GM19324 (cell line): ENCODE data around the gene XIAP.
A peak's percentile ranks its signal among the peaks of the same experiment; 100 is the strongest.
"Not testable (repeated sequence)": the region's sequence is repeated elsewhere in the genome, so short reads cannot be mapped to it uniquely, and the experiment has no call there.

Source experiments
- ATAC-seq: cut with Tn5 transposase; IDR thresholded peaks from one replicate; pipeline ENCODE4 v1.9.1; 2021; ENCODE audit warnings: mild to moderate bottlenecking, moderate library complexity; ENCODE audit not compliant: unreplicated experiment, low FRiP score

The XIAP gene

DNA sequence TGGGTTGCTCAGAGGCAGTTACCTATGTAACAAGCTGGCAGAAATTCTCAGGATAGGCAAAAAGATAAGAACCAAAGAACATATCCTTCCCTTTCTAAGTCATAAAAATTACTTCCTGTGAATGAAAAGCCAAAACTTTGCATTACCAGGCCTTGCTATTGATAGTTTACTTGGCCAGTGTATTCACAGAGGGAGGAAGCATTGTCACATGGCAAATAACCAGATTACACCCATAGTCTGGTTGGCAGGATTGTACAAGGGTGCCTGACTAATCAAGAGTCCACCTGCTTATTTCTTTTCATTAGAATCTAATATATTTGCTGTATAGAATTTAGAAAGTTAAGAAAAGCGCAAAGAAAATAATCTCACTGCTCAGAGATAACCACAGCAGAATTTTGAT, 14.1 kb downstream of the XIAP start:
- ATAC-seq: no peak

DNA sequence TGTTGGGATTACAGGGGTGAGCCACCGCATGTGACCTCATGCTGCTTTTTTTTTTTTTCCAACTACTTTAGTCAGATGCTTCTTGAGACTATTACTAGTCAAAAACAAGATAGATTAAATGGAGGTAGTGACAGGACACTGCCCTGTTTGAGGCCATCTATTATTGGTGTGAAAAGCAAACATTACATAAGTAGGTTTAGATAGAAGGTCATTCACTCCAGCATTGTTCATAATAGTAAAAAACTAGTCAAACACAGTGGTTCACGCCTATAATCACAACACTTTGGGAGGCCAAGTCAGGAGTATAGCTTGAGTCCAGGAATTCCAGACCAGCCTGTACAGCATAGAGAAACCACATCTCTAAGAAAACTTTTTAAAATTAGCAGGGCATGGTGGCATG, 16.3 kb downstream of the XIAP start:
- no peak for ATAC-seq

DNA sequence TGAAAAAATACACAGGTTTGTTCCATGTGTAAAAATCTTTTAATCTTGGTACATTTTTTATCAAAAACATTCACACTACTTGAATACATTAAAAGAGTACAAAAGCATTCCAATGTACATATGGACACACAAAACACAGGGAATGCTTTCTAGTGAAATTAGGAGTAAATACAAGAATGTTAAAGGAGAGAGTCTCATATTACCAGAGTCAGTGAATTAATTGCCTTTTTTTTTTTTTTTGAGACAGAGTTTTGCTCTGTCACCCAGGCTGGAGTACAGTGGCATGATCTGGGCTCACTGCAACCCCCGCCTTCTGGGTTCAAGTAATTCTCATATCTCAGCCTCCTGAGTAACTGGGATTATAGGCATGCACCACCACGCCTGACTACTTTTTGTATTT, 17.0 kb downstream of the XIAP start:
- ATAC-seq: no peak

DNA sequence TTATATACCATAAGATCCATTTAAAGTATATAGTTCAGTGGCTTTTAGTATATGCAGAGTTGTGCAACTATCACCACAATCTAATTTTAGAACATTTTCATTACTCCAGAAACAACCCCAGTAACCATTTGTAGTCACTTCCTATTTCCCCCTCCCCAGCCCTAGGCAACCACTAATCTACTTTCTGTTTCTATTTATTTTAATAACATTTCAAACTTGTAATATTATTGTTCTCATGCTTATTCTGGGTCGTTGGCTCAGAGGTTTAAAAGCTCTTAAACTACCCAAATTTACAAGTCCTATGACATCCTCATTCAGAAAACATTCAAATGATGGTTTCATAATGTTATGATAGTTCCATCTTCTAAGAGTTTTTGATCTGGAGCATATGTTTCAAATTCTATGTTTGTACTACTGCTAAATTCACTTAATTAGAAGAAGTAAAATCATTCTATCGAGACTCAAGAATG, 18.4 kb downstream of the XIAP start:
- ATAC-seq: peak; percentile 59

DNA sequence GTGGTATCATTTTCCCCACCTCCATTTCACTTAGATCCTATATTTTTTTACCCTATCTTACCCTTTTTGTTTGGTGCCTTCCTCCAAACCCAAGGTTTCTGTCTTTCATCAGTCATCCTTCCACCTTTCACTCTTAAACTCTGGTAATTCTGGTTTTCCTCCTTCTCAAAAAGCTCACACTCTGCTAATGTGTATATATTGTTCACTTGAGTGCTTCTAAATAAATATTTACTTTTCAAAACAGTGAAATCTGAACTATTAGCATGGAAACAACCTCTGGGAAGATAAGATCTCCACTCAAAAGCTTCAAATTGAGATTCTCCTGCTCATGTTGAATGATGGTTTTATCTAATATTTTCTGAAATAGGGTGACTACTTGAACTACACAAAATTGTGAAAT, 21.5 kb downstream of the XIAP start:
- ATAC-seq: no peak

DNA sequence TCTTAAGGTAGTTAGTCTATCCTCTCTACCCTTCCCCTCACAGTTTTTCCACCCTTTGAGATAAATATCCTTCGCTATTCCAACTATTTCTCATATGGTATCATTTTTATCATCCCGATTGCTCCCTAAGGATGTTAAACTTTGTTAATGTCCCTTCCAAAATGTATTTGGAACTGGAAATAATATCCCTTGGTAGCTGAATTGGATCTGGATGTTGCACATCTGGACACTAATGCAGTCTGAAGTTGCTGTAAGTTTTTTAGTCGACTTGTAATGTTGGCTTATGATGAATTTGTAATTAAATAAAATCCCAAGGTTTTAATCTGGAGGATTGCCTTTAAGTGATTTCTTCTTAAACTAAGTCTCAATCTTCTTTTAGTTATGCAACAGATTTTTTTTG, 22.5 kb downstream of the XIAP start:
- ATAC-seq: no peak

- no peak for ATAC-seq
Observed at GRCh38 chrX:123884809-123885408, 25.1 kb downstream of the XIAP start.

DNA sequence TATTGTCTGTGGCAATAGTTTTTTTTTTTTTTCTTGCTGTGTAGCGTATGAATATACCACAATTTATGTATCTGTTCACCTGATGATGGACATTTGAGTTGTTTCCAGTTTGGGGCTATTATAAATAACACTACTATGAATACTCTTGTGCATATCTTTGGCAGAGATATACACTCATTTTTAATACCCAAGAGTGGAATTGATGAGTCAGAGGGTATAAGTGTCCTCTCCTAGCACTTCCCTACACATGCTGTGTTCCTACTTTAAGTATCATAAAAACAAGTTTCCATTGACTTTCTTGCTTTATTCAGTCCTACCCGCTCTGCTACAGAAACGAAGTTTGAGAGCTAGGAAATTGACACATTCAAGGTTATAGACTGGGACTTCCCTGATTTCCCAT, 39.8 kb downstream of the XIAP start:
- no peak for ATAC-seq

DNA sequence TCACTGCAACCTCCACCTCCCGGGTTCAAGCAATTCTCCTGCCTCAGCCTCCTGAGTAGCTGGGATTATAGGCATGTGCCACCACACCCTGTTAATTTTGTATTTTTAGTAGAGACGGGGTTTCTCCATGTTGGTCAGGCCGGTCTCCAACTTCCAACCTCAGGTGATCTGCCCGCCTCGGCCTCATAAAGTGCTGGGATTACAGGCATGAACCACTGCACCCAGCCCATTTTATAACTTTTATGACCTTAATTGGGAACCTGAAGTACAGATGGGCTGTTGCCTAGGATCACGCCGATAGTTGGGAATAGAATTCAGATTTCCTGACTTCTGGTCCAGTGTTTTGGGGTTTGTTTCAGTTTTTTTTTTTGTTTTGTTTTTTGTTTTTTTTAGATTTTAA, 43.4 kb downstream of the XIAP start:
- not testable (repeated sequence) for ATAC-seq

- no peak for ATAC-seq
Observed at GRCh38 chrX:123905332-123905731, 45.5 kb downstream of the XIAP start.

DNA sequence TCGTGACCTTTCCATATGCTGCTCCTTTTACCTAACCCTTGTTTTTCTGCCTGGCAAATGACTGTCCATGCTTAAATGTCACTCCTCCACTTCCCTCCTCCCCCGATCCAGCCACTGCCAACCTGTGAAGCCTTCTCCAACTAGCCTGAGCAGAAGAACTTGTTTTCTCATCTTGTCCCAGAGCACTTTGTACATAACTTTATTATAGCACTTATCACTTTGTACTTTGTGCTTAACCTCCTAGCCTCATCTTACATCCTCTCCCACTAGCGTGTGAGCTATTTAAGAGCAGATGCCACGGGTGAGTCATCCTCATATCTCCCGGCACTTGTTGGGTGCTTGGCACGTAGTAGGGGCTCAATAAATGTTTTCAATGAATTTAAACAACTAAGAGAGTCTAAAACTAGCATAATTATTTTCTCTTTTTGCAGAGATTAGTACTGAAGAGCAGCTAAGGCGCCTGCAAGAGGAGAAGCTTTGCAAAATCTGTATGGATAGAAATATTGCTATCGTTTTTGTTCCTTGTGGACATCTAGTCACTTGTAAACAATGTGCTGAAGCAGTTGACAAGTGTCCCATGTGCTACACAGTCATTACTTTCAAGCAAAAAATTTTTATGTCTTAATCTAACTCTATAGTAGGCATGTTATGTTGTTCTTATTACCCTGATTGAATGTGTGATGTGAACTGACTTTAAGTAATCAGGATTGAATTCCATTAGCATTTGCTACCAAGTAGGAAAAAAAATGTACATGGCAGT, 46.9 kb downstream of the XIAP start:
- ATAC-seq: no peak

- ATAC-seq: no peak
Observed at GRCh38 chrX:123909523-123909922, 49.7 kb downstream of the XIAP start.

GRCh38 chrX:123917069-123917468, 57.2 kb downstream of the XIAP start:
- no peak for ATAC-seq

DNA sequence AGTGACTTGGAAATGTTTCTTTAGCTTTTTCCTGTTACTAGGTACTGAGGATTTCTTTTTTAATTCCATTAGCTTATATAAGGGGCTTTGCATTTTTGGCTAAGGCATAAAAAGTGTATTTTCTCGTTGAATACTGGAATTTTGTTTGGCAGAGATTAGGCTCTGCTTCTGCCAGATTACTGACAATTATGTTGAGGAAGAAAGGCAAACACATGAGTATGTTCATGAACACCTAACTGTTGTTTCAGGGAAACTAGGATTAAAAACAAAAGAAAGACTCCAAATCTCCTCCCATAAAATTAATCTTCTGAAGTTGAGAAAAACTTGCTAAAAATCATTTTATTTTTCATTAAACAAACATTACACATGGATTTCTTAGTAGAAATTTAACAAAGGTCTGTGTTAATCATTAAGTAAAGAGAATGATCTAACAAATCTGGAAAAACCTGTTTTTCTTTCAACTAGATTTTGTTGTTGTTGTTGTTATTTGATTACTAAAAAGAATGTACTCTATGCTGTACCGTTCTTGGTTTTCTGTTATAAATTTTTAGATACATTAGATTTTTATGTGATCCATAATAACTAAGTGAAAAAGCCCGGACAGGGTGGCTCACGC, 58.4 kb downstream of the XIAP start:
- no peak for ATAC-seq

DNA sequence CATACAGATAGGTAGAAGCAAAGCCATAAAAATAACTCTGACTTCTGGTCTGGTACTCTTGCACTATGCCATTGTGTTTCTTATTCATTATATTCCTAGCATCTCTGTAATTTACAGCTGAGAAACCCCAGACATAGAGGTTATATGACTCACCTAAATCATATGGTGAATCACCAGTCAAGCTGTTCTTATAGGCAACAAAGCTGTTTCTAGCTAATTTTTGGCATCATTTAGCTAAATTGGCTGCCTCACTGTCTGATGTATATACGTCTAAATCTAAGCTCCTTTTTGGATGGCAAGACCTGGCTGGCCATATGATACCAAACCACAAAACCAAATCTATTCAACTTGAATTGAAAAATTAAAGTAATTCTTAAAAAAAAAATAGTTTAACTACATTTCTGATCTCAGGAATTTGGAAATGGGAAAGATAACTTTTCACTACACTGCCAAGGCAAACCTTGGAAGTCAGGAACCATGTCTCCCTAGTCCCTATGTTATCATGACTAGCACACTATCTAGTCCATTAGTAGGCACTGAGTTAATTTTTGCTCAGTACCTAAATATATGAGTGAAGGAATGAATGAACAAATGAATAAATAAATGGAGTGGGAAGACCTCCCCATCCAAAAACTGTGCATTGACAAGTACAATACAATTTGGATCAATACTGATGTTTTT, 60.4 kb downstream of the XIAP start:
- ATAC-seq: no peak

DNA sequence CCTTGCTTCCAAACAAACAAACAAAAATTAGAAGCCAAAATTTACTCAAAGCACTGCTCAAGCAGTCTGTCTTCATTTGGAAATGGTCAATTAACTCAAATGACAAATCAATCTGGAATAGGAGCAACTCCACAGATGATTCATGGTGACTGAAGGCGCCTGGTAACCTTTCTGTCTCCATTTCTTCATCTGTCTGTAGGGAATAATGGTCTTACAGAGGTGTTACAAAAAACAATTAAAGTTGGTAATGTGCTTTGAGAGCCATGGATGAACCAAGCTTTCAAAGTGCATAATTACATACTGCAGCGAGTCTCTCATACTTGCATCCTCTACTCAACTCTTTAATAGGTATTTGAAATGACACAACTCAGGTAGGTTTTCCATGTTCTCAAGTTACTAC, 63.4 kb downstream of the XIAP start:
- no peak for ATAC-seq

DNA sequence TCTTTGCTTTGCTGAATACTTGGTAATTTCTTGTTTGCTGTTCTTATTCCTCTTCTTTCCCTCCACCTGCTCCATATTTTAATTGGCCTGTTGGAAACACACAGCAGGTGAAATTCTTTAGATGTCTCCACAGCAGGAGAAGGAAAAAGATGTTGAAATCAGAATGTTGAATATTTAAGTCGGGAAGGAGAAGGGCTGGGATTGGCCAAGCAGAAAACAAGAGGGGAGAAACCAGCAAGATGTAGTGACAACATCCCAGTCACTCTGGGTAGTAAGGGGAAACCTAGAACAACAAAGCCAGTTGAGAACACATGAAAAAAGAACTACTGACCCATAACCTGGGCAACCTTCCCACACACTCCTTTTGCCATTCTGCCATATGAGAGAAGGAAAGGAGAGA, 64.3 kb downstream of the XIAP start:
- ATAC-seq: no peak

DNA sequence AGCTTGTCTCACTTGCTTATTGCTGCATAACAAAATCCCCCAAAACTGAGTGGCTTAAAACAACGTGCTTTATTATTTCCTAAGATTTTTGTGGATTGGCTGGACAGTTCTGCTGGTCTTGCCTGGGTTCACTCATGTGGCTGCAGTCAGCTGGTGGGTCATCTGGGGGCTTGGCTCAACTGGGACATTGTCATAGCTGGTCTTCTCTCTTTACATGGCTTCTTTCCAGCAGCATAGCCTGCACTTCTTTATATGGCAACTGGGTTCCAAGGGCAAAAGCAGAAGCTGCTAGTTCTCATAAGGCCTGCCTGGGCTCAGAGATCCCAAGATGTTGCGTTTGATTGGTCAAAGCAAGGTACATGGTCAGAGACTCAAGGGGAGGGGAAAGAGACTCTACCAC, 68.0 kb downstream of the XIAP start:
- ATAC-seq: no peak

GRCh38 chrX:123932055-123932454, 72.2 kb downstream of the XIAP start:
- ATAC-seq: not testable (repeated sequence)

DNA sequence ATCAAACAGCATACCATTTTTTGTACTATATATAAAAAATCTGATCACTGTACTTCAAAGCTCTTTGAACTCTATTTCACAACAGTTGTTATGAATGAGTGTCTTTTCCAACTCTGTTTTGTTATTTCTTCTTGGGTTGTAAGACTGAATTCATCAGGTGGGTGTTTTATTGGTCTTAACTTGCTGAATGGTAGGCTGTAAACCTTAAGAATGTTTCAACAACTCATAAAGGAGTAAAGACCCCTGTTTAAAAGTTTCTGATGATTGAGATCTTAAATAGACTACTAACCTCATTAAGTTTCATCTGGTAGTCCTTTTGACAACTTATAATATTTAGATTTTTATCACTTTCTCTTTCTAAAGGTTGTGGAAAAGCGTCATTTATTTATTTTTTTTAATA, 83.2 kb downstream of the XIAP start:
- no peak for ATAC-seq

- no peak for ATAC-seq
Observed at GRCh38 chrX:123943488-123943887, 83.6 kb downstream of the XIAP start.
